Osteoblast (primary cell): Measurements from ENCODE around the gene PSTPIP2. TPM values are rescaled to one million over a fixed set of nuclear protein-coding genes. Genes with fewer than 3 reads are reported as not detected.

Source experiments
- DNase-seq: peaks from one replicate; pipeline ENCODE4 v3.0.0; 2011; ENCODE audit warnings: low spot score, mixed read lengths; ENCODE audit not compliant: insufficient read length; ENCODE audit errors: missing footprints
- H2AFZ ChIP-seq: 2 replicates; pipeline ENCODE4 v1.6.0; 2011; ENCODE audit warnings: mild to moderate bottlenecking, low read length
- H3K27ac ChIP-seq: 2 replicates; pipeline ENCODE4 v1.5.1; 2011; ENCODE audit warnings: mild to moderate bottlenecking, low read depth, low read length, moderate library complexity
- H3K27me3 ChIP-seq: 2 replicates; pipeline ENCODE4 v1.6.0; 2012; ENCODE audit warnings: mild to moderate bottlenecking, control low read depth, inconsistent platforms, low read length, moderate library complexity; ENCODE audit not compliant: insufficient read depth
- H3K36me3 ChIP-seq: 2 replicates; pipeline ENCODE4 v1.5.1; 2011; ENCODE audit warnings: mild to moderate bottlenecking, low read length, control low read depth, moderate library complexity; ENCODE audit not compliant: insufficient read depth
- H3K4me1 ChIP-seq: 2 replicates; pipeline ENCODE4 v1.5.1; 2011; ENCODE audit warnings: mild to moderate bottlenecking, low read length, control low read depth, moderate library complexity; ENCODE audit not compliant: insufficient read depth
- H3K4me2 ChIP-seq: 2 replicates; pipeline ENCODE4 v1.6.0; 2011; ENCODE audit warnings: mild to moderate bottlenecking, low read length; ENCODE audit not compliant: insufficient read depth
- H3K4me3 ChIP-seq: fragments of 200-600 bp; sonication (generic); 3 replicates; pipeline ENCODE4 v1.5.1; 2012; ENCODE audit warnings: mild to moderate bottlenecking, low read length, inconsistent platforms; ENCODE audit not compliant: insufficient read depth
- H3K79me2 ChIP-seq: 2 replicates; pipeline ENCODE4 v1.6.0; 2012; ENCODE audit warnings: mild to moderate bottlenecking, low read length, control low read depth, inconsistent platforms; ENCODE audit not compliant: insufficient read depth
- H3K9me3 ChIP-seq: 2 replicates; pipeline ENCODE4 v1.5.1; 2011; ENCODE audit warnings: low read depth, low read length, control low read depth
- H4K20me1 ChIP-seq: 2 replicates; pipeline ENCODE4 v1.6.0; 2012; ENCODE audit warnings: mild to moderate bottlenecking, low read length, control low read depth; ENCODE audit not compliant: insufficient read depth
- CTCF ChIP-seq: IDR thresholded peaks from 2 replicates; pipeline ENCODE4 v1.5.1; 2011; ENCODE audit warnings: mild to moderate bottlenecking, low read depth, low read length, moderate library complexity; ENCODE audit errors: extremely low read depth
- small RNA-seq: library from RNA; depleted of rRNA; stranded (forward); fragments of <200 nt; gene quantifications from one replicate; pipeline ENCODE3, GENCODE V24; 2012
- total RNA-seq: library from RNA; depleted of rRNA; stranded (reverse); fragments of >200 nt; gene quantifications from 2 replicates; pipeline ENCODE4 v1.2.3, GENCODE V29; 2012

The PSTPIP2 gene
- total RNA-seq, 1 donor: 5.8 TPM

GRCh38 chr18:45938488-45938935 lies 133.5 kb downstream of the PSTPIP2 start:
- Histone ChIP-seq H3K4me2 (no peak overlapping the region), H3K9me3 (no peaks in the 10 kb centered on the region), H4K20me1 (peaks cover 5% of the 10 kb centered on the region), H3K36me3 (peaks cover 83% of the 10 kb centered on the region), H3K27ac (no peak overlapping the region), H3K4me1 (peaks cover 17% of the 10 kb centered on the region), H3K4me3 (no peak overlapping the region), H2AFZ (no peak overlapping the region), H3K27me3 (no peaks in the 10 kb centered on the region), H3K79me2 (peaks cover 61% of the 10 kb centered on the region)
- no peak for DNase-seq
- TF ChIP-seq CTCF: no peak

GRCh38 chr18:45935591-45936335 lies 136.3 kb downstream of the PSTPIP2 start:
- peak; percentile 73 for DNase-seq
- Histone ChIP-seq H3K79me2 (peaks cover 68% of the 10 kb centered on the region), H3K36me3 (peaks cover 81% of the 10 kb centered on the region), H3K27ac (peak overlapping the region; percentile 37), H3K4me3 (no peak overlapping the region), H3K9me3 (no peaks in the 10 kb centered on the region), H4K20me1 (peaks cover 5% of the 10 kb centered on the region), H2AFZ (no peak overlapping the region), H3K4me1 (peaks cover 11% of the 10 kb centered on the region), H3K4me2 (peak overlapping the region; percentile 18), H3K27me3 (no peaks in the 10 kb centered on the region)
- TF ChIP-seq CTCF: no peak

Small RNA genes lying within 50 kb of the gene (small RNA-seq; reads per million reads assigned to genes)
- gene RN7SKP26: not detected
- not detected for gene RNU6-1278P
- gene RNY4P37: not detected

Other genes starting within 250 kb of the PSTPIP2 start
- 8.0 and 12.1 TPM in 2 replicates for gene SIGLEC15, start 246.6 kb downstream of the PSTPIP2 start, total RNA-seq
- 94.8 and 96.4 TPM in 2 replicates for gene EPG5, start 104.9 kb downstream of the PSTPIP2 start, total RNA-seq
- 511 and 578 TPM in 2 replicates for gene ATP5F1A, start 26.0 kb upstream of the PSTPIP2 start, total RNA-seq
- gene HAUS1, start 32.1 kb upstream of the PSTPIP2 start, total RNA-seq: 31.8 and 40.9 TPM in 2 replicates